HK-2 (cell line): ENCODE data around the gene TRIO.
A peak's percentile ranks its signal among the peaks of the same experiment; 100 is the strongest.

ENCODE experiments used
- DNase-seq: peaks from one replicate; pipeline ENCODE4 v3.0.0-alpha.2; 2018; ENCODE audit not compliant: unreplicated experiment

Gene TRIO

DNA sequence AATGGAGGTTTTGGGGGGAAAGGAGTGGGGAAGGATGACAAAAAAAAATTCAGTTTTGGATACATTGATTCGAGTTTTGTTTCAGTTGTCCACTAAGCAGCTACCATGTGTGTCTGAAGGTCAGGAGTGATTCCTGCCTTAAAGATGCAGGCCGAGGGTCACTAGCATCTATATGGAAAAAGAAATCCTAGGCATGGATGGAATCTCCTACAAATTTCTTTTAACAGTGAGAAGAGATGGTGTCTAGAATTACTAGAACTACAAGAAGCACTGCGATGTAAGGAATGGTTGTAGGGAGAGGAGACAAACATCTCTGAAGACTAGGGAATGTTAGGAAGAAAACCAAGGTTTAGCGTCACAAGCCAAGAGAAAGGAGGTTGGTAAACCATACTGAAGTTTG is 19.6 kb upstream of the TRIO start:
- no peak for DNase-seq

DNA sequence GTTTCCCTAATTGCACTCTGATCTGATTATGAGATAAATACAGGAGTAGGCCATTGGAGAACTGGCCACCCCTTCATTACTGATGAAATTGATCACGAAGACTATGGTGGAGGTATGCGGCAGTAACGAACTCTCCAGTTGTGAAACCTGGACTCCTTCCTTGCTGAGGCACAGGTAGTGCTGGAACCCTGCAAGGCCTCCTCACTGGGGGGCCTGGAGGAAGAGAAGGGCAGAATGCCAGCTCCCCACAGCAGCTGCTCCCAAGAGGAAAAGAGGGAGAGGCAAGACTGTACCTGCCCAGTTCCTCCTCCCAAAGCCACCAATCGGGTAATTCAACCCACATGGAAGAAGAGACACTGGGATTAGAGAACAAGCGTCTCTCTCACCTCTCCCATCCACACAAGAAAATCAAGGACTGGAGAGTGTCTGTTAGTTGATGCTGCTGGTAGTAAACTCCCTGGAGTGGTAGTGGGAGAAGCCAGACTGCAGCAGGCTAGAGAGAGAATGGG is 19.1 kb upstream of the TRIO start:
- DNase-seq = no peak

DNA sequence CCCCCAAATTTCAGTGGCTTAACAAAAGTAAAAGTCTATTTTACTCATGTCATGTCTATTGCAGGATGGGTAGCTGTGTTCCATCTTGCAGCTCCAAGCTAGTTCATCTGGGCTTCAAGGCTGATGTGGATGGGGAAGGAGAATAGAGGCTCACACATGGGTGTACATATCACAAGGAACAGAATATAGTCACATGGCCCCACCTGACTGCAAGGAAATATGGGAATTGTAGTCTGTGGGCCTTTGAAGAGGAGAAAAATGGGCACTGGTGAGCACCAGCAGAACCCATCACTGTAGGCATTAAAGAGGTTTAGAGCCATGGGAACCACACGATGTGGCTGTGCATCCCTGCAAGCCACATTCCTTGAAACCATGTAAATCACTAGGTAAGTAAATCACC is 17.9 kb upstream of the TRIO start:
- DNase-seq = no peak

DNA sequence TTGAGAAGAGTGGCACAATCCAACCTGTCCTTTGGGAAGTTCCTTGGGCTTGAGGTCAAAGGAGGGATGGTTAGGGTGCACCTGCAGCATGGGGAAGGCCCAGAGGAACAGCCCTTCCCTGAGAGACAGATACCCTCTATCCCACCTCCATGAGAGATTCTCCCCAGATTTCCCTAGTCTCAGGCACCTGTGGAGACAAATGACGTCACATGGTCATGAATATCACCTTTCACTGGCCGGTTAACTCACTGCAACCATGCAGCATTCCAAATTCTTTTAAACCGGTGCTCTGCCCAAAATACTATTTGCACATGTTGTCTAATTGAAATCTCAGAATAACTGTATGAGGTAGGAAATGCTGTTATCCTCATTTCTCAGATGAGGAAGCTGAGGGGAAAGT is 15.6 kb upstream of the TRIO start:
- no peak for DNase-seq

DNA sequence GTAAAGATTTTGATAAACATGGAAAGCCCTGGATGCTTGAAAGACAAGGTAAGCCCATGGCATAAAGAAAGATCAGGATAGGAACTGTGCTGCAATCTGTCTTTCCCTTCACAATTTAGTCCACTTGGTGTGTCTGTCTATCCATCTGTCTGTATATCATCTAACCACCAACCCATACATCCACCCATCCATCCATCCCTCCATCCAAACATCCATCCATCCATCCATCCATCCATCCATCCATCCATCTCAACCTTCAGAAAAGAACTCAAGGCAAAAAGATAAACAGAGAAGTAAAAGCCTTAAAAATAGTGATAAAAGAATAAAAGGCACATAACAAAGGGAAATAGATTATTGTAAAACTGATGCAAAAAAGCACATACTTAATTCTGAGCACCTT is 15.1 kb upstream of the TRIO start:
- no peak for DNase-seq

DNA sequence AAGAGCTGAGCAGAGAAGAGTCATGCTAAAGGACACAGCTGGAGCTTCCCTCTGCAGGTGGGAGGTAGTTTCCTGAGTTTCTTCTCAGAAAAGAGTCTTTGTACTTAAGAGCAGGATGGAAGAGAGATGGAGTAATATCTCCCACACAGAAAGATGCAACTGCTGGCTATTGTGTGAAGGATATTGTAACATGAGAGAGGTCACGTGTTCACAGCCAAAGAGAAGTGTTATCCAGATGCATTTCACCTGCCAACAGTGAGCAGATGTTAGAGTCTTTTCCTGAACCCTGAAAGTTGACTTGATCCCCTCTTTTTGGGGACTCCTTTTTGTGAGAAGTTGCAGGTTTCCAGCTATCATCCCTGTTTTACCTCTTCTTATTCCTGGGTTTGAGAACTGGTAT is 14.0 kb upstream of the TRIO start:
- DNase-seq = no peak

DNA sequence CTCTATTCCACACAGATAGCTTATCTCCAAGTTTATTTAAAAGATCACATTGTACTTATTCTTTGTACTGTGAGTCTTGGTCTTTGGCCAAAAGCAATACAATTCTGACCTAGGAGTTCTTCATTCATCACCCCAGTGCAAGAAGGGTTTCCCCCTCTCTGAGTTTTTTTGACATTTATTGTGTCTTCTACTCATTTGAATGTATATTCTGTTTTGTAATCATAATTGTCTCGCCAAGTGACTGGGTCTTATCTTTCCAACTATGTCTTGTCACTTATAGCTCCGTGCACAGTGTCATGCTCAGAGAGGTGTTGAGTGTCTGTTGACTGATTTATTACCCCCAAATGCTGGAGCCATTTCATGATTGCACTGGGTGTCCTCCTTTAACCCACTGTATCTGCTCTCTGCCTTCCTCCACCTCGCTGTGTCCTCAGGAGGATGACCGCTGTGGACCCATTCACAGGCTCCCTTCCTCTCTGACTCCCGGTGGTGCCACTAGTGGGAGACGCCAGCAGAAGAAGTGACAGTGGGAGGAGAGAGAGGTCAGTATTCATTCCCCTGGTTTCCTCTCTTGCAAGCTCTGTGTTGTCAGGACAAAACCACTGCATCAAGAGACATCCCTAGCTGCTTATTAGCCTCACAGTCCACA is 11.2 kb upstream of the TRIO start:
- no peak for DNase-seq

DNA sequence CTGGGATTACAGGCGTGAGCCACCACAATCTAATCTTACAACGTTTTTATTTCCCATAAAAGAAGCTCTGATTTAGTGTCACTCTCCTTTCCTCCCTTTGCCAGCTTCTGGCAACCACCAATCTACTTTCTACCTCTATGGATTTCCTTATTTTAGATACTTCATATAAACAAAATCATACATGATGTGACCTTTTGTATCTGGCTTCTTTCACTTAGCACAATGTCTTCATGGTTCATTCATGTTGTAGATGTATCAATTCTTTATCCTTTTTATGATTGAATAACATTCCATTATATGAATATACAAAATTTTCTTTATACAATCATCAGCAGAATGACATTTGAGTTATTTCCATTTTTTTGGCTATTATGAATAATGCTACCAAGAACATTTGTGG is 9.7 kb upstream of the TRIO start:
- no peak for DNase-seq

DNA sequence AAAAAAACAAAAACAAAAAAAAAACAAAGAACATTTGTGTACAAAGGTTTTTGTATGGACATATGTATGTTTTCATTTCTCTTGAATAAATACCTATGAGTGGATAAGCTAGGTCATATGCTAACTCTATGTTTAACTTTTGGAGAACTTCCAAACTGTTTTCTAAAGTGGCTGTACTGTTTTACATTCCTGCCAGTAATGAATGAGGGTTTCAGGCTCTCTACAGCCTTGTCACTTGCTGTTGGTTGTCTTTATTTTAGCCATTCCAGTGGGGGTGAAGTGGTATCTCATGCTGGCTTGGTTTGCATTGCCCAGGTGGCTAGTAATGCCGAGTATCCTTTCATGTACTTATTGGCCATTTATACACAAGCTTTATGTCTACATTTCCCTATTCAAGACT is 9.1 kb upstream of the TRIO start:
- no peak for DNase-seq

DNA sequence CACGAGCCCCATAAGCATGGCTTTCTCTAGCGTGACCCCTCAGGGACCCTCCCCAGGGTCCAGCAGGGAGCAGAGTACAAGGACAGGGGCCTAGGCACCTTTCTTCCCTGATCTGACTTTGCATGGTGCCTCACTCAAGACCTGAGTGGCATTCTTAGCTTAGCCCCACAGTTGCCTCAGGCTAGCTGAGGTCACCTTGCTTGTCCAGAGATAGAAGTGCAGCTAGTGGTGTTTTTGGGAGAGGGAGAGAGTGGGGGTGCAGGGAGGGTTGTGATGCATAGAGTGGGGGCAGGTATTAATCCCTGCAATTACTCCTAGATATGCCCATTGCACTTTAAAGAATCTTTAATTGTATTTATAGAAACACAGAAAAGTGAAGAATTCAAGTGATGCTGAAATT is 8.4 kb upstream of the TRIO start:
- no peak for DNase-seq

DNA sequence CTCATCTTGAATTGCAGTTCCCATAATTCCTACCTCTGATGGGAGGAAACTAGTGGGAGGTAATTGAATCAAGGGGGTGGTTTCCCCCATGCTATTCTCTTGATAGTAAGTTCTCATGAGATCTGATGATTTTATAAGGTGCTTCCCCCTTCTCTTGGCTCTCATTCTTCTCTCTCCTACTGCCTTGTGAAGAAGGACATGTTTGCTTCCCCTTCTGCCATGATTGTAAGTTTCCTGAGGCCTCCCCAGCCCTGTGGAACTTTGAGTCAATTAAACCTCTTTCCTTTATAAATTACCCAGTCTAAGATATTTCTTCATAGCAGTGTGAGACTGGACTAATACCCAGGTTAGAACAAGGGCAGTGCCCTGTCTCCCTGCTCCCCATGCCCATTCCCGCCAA is 7.5 kb upstream of the TRIO start:
- DNase-seq = no peak

DNA sequence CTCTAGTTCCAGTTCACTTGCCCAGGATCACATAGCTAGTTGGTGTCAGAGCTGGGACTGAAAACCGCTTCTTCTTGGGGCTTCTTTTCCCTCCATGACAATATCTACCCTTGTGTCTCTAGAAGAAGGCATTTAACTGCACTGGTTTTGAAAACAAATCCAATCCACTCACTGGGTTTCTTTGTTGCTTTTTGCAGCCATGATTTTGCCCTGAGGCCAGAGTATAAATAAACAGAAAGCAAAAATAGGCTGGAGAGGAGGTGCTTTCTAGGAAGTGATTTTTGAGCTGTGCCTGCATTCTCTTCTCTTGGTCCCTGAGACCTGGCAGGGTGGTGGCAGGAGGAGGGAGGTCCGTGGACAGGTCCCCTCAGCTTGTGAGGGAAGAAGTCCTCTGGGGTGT is 6.9 kb upstream of the TRIO start:
- DNase-seq = no peak

DNA sequence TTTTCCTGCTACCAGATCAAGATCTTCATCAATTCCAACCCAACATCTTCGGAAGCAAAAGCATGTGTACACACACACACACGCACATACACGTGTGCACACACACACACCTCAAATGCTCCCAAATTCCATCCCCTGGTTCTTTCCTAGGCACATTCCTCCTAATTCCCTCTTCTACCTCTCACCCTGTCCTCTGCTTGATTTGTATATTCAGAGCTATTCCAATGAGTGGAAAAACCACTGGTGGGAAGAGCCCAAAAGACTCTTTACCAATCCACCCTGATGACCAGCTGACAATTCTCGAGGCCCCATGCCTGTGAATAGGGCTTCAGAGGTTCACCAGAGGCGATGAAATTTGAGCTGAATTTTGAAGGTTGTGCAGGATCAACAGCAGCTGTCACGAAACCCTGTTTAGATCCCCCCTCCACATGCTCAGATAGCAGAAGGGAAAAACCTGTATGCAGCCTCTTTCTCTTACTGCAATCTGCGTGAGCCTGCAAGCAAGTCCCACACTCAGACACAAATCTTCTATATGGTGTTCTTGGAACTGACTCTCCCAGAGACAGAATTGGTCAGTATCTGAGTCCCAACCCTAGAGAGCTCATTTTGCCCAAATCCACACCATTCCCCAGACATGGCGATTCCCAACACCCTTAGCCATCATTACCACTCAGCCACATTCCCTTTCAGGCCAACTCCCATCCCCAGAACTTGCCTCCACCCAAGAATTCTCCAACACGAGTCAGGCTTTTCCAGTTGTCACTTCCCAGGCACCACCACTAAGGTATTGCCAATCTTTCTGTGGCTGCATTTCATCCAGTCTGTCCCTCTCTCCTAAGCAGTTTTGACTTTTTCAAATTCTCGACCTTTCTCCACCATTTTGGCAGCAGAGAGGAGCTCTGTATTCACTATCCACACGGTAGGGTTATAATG is 4.3 kb upstream of the TRIO start:
- DNase-seq = no peak

DNA sequence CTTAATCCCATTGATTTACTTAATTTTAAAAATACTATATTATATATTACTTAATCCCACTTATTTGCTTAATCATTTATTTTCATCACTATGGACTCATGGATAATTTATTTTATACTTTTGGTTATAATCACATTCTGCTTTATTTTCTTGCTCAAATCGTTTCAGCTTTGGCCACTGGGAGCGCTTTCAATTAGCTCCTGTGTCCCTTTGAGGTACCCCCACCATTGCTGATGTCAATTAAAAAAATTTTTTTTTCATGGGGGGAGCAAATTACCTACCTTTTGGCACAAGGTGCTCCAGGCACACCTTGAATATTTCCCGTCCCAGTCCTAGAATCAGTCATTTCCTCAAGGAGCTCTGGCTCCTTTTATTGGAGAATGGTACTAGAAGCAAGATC is 1.4 kb upstream of the TRIO start:
- DNase-seq = no peak

DNA sequence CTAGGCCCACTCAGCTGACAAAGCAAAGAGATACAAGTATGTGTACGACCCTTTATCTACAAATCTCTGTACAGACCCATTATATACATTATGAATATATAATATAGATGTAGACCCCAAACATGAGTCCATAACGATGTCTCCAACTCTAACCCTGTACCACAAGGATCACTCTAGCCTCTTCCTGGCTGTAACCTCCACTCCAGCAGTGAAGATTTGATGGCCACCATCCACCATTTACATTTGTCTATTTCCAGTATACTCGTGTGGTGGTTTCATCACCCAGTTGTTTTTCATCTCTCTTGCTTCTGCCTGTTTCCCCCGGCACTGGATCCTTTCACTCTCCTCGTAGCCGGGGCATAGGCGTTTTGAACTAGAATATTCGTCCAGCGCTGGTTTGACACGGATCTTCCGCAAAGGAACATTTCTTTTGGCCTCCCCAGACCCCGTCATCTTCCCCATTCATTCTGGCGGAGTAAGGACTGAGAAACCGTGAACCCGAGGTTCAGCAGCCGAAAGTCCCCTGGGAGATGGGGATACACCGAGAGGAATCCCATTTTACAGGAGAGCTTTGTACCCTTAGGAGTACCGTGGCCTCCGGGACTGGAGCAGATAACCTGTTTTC is 828 bp upstream of the TRIO start:
- no peak for DNase-seq

DNA sequence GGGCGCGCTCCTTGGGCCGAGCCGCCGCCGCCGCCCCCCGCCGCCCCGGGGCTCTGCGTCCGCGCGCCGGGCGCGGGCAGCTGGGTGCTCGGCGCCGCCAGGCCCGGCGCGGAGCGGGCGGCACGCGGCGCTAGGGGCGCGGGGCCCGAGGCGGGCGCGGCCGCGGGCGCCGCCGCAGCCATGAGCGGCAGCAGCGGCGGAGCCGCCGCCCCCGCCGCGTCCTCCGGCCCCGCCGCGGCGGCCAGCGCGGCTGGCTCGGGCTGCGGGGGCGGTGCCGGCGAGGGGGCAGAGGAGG is 351 bp downstream of the TRIO start:
- DNase-seq = no peak

DNA sequence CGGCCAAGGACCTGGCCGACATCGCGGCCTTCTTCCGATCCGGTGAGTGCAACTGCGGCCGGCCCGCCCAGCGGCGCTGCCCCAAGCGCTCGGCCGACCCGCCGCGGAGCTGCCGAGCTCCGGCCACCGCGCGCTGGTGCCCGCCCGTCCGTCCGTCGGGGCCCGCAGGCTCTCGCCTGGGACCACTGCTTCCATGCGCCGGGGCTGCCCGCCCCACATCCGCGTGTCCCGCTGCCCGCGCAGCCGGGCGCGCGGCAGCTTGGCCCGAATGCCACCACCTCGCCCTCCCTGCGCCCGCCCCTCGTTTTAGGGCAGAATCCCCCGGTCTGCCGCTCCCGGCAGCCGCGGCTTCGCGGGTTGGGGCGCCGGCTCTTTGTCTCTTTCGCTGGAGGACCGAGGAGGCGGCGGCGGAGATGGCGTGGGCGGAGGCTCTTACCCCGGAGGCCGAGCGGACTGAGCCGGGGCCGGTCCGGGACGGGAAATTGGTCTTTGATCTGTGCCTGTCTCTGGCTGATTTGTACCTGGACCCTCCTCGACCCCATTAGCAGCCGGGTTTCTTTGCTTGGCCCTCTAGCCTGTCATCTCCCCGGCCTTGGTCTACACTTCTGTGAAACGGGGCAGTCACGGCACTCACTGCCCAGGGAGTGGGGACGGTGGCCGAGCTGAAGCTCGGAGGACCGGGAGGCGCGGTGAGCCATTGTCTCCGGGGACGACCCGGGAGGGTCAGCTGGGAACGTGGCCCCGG is 871 bp downstream of the TRIO start:
- DNase-seq = peak; percentile 49

DNA sequence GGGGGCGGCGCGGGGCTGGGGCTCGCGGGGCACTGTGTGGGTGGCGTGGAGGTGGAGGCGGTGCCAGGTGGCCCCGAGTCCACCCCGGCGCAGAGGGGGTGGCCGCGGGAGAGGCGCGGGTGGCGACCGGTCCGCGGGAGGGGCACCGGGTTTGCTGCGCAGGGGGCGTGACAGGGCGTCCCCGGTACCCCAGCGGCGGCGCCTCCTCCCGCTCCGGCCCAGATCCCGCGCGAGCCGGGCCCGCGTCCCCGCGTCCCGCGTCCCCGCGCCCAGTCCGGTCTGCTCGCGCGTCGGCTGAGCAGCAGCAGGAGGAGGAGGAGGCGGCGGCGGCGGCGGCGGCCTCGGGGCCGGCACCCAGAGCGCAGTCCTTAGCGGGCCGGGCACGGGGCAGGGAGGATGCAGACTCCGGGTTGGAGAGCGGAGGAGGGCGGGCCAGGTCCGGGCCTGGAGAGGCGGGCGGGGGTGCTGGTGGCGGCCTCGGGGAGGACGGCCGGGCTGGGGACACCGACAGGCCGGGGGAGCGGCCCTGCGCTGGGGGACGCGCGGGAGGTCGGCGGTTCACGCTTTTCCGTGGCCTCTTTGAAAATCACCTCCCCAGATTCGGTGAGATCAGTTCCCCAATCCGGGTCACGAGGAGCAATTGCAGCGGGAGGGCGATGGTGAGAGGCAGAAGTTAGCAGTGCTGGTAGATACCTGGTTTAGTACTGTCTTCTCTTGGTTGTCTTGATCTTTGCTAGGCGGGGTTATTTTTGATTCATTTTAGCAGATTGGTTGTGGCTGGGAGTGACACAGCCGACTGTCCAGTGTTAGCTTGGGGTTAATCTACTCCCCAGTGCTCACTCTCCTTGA is 1.7 kb downstream of the TRIO start:
- DNase-seq = no peak

DNA sequence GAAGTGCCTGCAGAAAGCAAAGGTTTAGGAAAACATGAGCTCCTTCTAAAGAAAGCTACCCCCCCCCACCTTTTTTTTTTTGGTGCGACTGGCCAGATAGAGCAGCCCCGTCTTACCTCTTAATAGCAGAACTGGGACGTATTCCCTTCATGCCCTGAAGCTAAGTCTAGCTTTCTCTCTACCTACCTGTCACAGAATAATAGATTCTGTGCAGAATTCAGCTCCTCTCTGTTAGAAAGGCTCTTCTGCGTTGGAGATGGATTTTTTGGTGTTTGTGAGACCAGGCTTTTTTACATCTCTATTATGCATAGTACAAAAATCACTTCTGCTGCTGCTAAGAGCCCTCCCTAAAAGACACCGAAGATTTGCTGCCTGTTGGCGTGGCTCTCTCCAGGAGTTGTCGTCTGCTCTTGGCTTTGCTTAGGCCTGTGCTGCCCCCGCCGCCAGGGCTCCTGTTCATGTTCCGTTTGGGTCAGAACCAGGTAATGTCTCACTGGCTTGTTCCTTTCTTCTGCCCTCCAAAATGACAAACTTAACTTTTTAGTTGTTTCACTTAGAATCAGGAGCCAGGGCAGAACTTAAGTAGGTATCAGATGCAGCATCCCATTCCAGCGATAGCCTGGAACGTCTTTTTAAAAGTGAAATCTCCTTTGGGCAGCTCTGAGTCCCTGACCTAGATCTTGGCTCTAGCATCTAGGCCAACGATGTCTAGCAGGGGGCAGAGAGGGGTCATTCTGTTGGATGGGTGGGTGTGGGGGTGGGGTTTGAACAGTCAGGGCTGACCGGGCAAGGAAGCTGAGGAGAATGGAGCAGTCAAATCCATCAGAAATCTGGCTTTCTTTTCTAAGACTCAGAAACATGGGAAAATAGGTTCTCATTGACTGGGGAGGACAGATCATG is 2.5 kb downstream of the TRIO start:
- no peak for DNase-seq

DNA sequence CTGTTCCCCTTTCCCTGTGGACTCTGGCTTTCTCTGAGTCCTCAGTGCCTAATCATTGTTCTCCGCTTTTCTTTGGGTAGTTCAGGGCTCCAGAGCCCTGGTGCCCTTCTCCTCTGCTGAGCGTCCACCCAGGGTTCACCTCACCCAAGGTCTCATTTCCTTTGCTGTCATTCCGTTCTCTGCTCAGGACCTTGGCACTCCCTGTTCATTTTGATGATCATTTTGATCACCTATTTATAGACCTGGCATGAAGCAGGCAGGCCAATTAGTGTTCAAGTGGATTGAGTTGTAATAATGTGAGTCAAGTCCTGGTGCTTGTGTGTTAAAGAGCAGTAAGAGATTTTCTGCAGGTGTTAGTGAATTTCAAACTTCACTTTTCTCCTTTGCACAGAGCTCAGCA is 3.6 kb downstream of the TRIO start:
- DNase-seq = no peak
